Stimulated activated CD4-positive, alpha-beta T cell treated with anti-CD3 and anti-CD28 coated beads, TNF-alpha, amount 100 ng/mL, for 1 hour (primary cell): ENCODE data around the gene FAM169A.
"Not testable (repeated sequence)": the region's sequence is repeated elsewhere in the genome, so short reads cannot be mapped to it uniquely, and the experiment has no call there.

Source experiments
- DNase-seq, 3 donors: peaks; one replicate each; pipeline ENCODE4 v3.0.0-alpha.2; 2020; ENCODE audit warnings: low read depth in 3 of 3, low spot score in 1 of 3

The FAM169A gene

DNA sequence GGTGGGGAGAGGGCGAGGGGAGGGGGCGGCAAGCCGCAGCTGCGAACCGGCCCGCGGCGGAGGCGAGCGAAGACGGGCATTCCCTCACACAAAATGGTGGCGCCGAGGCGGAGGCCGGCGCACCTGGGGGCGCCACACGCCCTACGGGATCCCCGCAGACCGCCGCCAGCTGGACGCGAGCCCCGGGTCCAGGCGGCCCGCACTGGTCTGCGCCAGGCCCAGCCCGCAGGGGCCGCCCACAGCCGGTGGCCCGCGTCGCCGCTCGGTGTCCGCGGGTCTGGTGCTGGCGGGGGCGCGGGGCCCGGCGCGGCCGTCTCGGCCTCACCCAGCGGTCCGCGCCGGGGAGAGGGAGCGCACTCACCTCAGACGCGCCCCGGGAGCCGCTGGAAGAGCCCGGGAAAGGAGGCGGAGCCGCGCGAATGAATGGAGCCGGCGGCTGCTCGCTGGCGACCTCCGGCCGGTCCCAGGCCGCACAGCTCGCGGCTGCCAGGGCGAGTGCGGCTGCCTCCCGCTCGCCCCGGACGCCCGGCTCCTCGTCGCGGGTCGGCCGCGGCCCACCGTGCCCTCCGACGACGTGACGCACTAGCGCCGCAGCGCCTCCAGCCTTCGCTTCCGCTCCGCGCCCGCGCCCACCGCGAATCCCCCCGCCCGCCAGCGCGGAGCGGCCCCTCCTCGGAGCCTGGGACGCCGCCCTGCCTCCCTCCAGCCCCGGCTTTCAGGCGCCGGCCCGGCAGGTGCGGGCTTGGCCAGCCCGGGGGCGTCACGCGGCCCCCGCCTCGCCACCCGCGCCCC, at the start of gene FAM169A:
TSS of gene FAM169A (minus strand) at position 584 of the 792 bp plus-strand sequence. CDS start 24,711 bp downstream, outside the sequence.
- peak in 2 of 3 donors; percentile 4 to 37 for DNase-seq

GRCh38 chr5:74915488-74915887, 49.3 kb upstream of the FAM169A start:
- no peak for DNase-seq

GRCh38 chr5:74911421-74911820, 45.2 kb upstream of the FAM169A start:
- DNase-seq, result not testable (repeated sequence)

- DNase-seq, result not testable (repeated sequence)
These were observed 43.7 kb upstream of the FAM169A start for GRCh38 chr5:74909888-74910287.

DNA sequence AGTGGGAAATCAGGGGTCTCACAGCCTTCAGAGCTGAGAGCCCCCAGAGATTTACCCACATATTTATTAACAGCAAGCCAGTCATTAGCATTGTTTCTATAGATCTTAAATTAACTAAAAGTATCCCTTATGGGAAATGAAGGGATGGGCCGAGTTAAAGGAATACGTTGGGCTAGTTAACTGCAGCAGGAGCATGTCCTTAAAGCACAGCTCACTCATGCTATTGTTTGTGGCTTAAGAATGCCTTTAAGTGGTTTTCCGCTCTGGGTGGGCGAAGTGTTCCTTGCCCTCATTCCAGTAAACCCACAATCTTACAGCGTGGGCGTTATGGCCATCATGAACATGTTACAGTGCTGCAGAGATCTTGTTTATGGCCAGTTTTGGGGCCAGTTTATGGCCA, 42.0 kb upstream of the FAM169A start:
- DNase-seq, result not testable (repeated sequence)

DNA sequence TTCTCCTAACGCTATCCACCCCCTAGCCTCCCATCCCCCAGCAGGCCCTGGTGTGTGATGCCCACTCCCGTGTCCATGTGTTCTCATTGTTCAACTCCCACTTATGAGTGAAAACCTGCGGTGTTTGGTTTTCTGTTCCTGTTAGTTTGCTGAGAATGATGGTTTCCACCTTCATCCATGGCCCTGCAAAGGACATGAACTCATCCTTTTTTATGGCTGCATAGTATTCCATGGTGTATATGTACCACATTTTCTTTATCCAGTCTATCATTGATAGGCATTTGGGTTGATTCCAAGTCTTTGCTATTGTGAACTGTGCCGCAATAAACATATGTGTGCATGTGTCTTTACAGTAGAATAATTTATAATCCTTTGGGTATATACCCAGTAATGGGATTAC, 38.5 kb upstream of the FAM169A start:
- not testable (repeated sequence) for DNase-seq

GRCh38 chr5:74903165-74903787, 37.1 kb upstream of the FAM169A start:
- no peak for DNase-seq

DNA sequence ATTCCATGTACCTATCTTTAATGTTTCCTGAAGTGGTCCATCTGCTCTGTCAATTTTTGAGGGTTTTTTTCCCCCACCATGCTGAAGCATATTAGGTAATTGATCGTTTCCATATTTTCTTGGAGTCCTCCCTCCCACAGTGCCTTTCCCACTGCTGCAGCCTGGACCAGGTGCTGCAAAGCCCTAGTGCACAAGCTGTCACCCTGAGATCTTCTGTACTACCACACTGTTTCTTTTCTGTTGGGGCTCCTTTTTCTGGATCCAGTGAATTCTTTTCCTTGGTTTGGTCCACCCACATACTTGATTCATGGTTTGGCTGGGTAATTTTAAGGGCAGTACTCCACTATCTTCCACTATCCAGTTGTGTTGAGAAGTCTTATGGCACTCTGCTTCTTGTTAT, 30.9 kb upstream of the FAM169A start:
- no peak for DNase-seq

DNA sequence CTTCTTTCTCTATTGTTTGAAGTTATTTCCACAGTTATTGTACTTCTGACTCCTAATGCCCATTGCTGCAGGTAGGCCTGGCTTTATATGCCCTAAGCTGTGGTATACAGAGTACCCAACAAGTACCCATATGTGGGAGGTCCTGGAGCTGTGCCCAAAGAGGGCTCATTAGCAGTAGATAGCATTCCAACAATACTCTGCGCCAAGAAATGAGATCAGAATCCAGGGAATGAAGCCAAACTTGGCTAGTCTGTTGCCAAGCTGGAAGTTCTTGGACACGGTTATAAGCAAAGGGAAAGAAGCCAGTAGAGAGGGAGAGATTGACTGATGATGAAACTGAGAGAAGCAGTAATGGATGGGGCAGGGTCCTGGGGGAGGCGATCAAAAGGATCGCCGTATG, 29.7 kb upstream of the FAM169A start:
- DNase-seq, result no peak

DNA sequence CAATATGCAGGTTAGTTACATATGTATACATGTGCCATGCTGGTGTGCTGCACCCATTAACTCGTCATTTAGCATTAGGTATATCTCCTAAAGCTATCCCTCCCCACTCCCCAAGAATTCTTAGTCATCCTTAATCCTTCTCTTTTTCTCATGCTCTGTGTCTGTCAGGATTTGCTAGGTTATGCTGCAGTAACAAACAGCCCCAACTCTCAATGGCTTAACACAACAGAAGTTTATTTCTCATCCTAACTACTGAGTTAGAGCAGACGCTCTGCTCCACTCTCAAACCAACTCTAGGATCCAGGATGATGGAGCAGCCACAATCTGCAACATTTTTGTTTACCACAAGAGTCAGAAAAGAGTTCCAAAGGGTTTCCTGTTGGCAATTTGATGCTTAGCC, 28.2 kb upstream of the FAM169A start:
- DNase-seq, result no peak

DNA sequence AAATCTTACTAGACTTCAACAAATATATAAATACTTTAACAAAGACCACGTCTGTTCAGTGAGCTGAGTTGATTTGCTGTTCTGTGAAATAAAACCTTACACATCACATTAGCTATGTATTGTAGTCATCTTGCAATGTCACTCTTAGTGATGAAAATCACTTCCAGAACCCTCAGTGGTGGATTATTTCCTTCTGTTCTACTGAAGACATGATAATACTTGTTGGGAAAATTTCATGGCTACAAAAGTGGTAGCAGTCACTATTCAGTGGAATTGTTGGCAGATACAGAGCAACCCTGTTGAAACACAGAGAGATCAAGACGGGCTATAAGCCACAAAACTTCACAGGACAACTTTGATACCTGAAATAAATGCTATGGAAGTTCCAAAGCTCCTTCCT, 26.7 kb upstream of the FAM169A start:
- DNase-seq, result no peak

GRCh38 chr5:74889523-74890105, 23.4 kb upstream of the FAM169A start:
- DNase-seq, result no peak

- DNase-seq, result no peak
These were observed 21.9 kb upstream of the FAM169A start for GRCh38 chr5:74888117-74888516.

- no peak for DNase-seq
These were observed 19.0 kb upstream of the FAM169A start for GRCh38 chr5:74885170-74885569.

DNA sequence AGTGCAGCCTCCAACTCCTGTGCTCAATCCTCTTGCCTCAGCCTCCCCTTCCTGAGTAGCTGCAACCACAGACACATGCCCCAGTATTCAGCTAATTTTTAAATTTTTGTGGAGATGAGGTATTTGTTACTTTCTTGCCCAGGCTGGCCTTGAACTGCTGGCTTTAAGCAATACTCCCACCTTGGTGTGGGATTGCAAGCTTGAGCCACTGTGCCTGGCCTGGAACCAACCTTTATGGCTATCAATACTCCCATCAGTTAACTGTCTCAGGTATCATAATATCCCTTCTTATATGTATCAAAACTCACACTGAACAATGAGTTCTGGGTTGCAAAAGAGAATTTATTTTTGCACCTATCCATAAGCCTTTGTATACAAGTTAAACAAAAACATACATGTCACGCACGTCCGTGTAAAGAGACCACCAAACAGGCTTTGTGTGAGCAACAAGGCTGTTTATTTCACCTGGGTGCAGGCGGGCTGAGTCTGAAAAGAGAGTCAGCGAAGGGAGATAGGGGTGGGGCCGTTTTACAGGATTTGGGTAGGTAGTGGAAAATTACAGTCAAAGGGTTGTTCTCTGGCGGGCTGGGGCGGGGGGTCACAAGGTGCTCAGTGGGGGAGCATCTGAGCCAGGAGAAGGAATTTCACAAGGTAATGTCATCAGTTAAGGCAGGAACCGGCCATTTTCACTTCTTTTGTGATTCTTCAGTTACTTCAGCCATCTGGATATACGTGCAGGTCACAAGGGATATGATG, 16.4 kb upstream of the FAM169A start:
- DNase-seq, result not testable (repeated sequence)

DNA sequence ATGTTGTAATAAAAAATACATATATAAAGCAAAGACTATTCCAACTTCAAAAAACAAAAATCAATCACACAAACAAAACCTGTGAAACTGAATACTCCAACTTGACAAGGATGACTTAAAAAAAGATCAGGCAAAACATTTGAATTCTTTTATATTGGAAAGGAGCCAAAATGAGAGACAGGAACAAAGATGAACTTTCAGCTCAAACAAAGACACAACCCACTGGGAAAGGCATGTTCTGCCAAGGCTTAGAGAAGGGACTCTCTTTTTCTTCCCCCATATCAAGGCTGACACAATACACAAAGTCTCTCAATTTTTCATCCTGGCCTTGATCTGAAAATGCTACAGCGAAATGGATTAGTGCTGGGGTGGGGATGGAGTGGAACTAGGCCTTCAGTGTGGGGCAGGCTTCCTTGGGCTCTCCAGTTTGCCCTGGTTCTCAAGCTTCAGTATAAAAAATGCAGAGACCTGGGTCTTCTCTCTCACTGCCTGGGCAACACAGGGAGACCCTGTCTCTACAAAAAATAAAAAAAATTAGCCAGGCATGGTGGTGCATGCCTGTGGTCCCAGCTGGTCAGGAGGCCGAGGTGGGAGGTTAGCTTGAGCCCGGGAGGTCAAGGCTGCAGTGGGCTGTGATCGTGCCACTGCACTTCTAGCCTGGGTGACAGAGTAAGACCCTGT, 11.6 kb upstream of the FAM169A start:
- no peak for DNase-seq

DNA sequence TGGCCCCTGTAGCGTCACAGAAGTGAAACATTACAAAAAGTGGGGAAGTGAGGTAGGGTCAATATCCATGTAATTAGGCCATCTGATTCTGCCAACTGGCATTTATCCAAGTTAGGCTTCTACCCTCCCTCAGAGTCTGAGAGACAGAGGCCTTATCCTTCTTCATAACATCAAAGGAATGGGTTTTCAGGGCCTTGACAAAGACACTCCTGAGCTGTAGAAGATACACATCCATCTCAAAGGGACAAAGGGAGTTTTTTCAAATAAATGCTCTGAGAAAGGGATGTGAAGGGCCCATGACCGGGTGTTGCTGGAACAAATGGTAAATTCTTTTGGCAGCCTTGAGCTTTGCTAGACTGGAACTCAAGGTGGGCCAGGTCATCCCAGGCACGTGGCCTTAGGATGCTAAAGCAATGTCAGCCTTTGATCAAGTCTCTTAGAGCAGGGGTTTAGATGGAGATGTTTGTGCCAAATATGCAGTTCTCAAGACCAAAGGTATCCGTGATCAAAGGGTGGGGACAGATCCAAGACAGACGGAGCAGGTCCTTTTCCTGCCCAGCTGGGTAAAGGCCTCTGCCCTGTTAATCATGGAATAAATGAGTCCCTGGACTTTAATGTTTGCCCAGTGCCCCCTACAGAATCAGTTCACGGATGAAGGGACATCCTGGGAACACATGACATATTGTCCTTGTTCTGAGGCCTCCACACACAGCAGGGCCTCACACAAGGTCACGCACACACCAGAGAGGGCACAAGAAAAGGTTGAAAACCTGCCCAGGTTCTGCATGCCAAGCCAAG, 10.0 kb upstream of the FAM169A start:
- no peak for DNase-seq

DNA sequence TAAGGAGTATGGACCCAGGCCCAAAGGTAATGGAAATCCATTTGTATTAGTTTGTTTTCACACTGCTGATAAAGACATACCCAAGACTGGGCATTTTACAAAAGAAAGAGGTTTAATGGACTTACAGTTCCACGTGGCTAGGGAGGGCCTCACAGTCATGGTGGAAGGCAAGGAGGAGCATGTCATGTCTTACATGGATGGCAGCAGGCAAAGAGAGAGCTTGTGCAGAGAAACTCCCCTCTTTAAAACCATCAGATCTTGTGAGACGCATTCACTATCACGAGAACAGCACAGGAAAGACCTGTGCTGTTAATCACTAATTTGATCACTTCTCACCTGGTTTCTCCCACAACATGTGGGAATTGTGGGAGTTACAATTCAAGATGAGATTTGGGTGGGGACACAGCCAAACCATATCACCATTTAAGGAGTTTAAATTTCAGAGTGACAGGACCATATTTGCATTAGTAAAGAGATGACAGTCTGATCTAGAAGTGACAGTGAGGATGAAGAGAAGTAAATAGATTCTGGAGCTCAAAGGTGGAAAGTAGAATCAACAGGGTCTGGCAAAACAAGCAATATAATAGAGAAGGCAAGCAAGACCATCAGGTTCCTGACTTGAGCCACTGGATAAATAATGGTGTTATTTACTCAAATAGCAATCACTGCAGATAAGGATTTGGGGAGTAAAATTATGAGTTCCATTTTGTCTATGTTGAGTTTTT, 7.5 kb upstream of the FAM169A start:
- DNase-seq, result no peak

DNA sequence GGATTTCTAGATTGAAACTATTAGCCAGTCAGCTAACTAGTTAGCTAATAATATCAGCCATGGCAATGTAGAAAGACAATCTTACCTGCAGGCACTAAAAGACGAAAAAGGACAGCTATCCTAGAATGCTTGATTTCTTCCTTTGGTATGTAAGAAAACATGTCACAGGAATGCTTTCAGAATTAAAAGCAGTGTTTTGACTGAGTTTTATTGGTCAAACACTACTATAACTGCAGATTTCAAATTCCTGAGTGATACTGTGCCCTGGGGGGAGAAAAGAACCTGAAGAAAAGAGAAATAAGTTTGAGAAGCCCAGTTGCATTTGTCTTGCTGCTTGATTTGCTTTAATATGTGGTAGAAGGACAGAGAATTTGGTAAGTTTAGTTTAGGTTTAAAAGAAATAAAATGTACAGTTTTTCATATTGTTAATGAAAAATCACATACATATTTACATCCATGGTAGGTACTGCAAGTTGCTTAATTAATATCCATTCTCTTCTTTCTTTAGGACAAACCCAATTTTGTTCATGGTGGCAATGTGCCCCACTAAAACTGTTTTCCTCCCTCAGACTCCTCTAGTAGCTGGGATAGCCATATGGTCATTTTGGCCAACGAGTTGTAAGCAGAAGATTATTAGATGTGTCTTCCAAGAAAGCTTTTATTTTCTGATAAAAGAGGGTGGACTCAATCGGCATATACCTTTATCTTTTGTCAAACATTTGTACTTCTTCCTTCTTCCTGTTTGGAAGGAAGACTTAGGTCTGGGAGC, 4.3 kb upstream of the FAM169A start:
- DNase-seq, result no peak
